Testis (tissue), 3 donors: Measurements from ENCODE around the gene SERGEF. TPM values are rescaled to one million over a fixed set of nuclear protein-coding genes. Genes with fewer than 3 reads are reported as not detected.

Source experiments
- DNase-seq: peaks from one replicate; pipeline ENCODE4 v3.0.0-alpha.2; 2019
- H3K27ac ChIP-seq, 2 donors: fragments of 200-600 bp; sonication (generic); one replicate each; pipeline ENCODE4 v1.5.1; 2019
- H3K27me3 ChIP-seq: fragments of 200-600 bp; sonication (generic); one replicate; pipeline ENCODE4 v1.5.1; 2019
- H3K36me3 ChIP-seq: fragments of 200-600 bp; sonication (generic); one replicate; pipeline ENCODE4 v1.5.1; 2017; ENCODE audit warnings: low read depth; ENCODE audit errors: missing control alignments
- H3K4me1 ChIP-seq: fragments of 200-600 bp; sonication (generic); one replicate; pipeline ENCODE4 v1.5.1; 2019
- H3K4me3 ChIP-seq, 2 donors: fragments of 200-600 bp; sonication (generic); one replicate each; pipeline ENCODE4 v1.5.1; 2017 to 2019
- H3K9me3 ChIP-seq: fragments of 200-600 bp; sonication (generic); one replicate; pipeline ENCODE4 v1.5.1; 2017
- CTCF ChIP-seq, 3 experiments: fragments of 450-650 bp in 2 of 3; fragments of 200-600 bp in 1 of 3; sonication (generic) in 1 of 3; IDR thresholded peaks; one replicate each; pipeline ENCODE4 v1.5.1; 2016 to 2019; ENCODE audit warnings: antibody characterized with exemption in 3 of 3, mild to moderate bottlenecking in 2 of 3, moderate library complexity in 1 of 3
- POLR2A ChIP-seq: fragments of 450-650 bp; IDR thresholded peaks from one replicate; pipeline ENCODE4 v1.6.1; 2017; ENCODE audit warnings: antibody characterized with exemption, mild to moderate bottlenecking, moderate library complexity
- WGBS, 2 donors: methylation state at CpG; one replicate each; pipeline ENCODE4 v1.1.5; 2018; 5-methylcytosine and 5-hydroxymethylcytosine counted together
- intact Hi-C: fragments of 100-400 bp; cut with DNase I; formaldehyde crosslinking; loops from one replicate; pipeline ENCODE4 v1.15.1; 2023; ENCODE audit warnings: low total_unique reads
- polyA plus RNA-seq: library from polyadenylated mRNA; stranded (reverse); fragments of 350-450 nt; fragmentation: Illumina TruSeq; extraction: RNeasy Lipid Tissue Mini Kit (QIAGEN cat#74804); gene quantifications from one replicate; pipeline ENCODE4 v1.2.3, GENCODE V29; 2014; ENCODE audit warnings: low read depth, low replicate concordance; ENCODE audit not compliant: insufficient read depth
- total RNA-seq, 2 donors: library from RNA; depleted of rRNA; stranded (reverse); fragments of >200 nt; gene quantifications; one replicate each; pipeline ENCODE4 v1.2.3, GENCODE V29; 2016

The SERGEF gene
- total and polyA plus RNA-seq, 3 donors from 2014 or later = 12.5 to 37.5 (median 23.1) TPM

DNA sequence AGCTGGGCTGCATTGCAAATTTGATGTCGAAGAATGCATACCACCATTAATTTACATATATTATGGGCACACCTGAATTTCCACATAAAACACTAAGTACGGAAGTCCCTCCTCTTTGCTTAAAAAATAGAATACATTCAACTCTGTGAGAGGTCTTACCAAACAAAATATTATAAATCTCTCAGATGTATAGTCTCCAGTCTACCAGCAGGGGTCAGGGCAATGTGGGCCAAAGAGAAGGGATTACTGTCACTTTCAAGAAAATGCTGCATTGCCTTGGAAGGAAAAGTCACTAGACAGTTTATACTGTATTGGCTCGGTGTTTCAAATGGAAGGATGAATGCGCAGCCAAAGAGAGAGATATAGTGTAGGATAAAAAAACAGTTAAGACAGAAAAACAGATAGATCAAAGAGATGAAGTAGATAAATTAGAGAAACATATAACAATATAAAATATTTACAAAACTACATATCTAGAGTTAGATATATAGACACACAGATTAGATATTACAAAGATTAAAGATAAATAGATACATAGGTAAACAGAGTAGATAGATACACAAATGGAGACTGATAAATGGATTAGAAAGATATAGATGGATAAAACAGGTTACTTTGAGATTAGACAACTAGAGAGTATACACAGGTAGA, 20.9 kb downstream of the SERGEF start:
- no peaks in the 10 kb centered on the region for H3K27me3 ChIP-seq
- peak; percentile 62 to 81 (median 79) for TF ChIP-seq CTCF (IDR thresholded peaks at IDR 0.05)
- no peak for TF ChIP-seq POLR2A
- H3K4me1 ChIP-seq = no peaks in the 10 kb centered on the region
- DNase-seq = peak; percentile 36
- H3K9me3 ChIP-seq = no peaks in the 10 kb centered on the region
- no peaks in the 10 kb centered on the region for H3K36me3 ChIP-seq
- WGBS, 2 donors = 61 to 74% methylated on average over 4 of the region's 4 CpGs
- H3K4me3 ChIP-seq = no peak overlapping the region
- H3K27ac ChIP-seq = no peak overlapping the region
- intact Hi-C loops = no loop called here

GRCh38 chr11:17989306-17989705, 23.5 kb downstream of the SERGEF start:
- Histone ChIP-seq H3K27ac (no peak overlapping the region), H3K27me3 (no peaks in the 10 kb centered on the region), H3K4me1 (no peaks in the 10 kb centered on the region), H3K9me3 (no peaks in the 10 kb centered on the region), H3K36me3 (no peaks in the 10 kb centered on the region), H3K4me3 (no peak overlapping the region)
- no peak for TF ChIP-seq POLR2A
- no peak for TF ChIP-seq CTCF (IDR thresholded peaks at IDR 0.05)
- WGBS, 2 donors = 96 to 100% methylated on average over 1 of the region's 1 CpG
- intact Hi-C loops = no loop called here
- DNase-seq = no peak

GRCh38 chr11:17988465-17988864, 24.4 kb downstream of the SERGEF start:
- 83% methylated on average over 1 of the region's 1 CpG; no CpG with 5 or more reads in 1 of the 2 donors for WGBS, 2 donors

DNA sequence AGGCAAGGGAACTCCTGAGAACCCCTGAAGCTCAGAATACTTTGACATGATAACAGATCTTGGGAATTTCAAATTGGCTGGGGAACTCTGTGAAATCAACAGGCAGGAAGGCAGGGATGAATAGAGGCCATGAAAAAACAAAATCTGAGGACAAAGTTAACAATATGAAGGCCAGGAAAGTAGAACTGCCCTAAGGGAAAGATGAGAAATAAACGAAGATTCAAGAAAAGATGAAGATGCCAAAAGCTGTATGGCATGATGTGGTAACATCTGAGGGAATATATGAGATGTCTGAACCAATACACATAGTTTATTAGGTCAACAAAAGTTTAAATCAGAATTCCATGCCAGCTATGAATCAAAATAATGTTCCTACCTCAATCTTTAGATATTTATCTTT, 25.0 kb downstream of the SERGEF start:
- no peak for TF ChIP-seq CTCF (IDR thresholded peaks at IDR 0.05)
- TF ChIP-seq POLR2A = no peak
- H3K4me3 ChIP-seq = no peak overlapping the region
- DNase-seq = no peak
- no peaks in the 10 kb centered on the region for H3K4me1 ChIP-seq
- intact Hi-C loops = no loop called here
- 89 to 94% methylated on average over 1 of the region's 1 CpG for WGBS, 2 donors
- no peaks in the 10 kb centered on the region for H3K27me3 ChIP-seq
- no peak overlapping the region for H3K27ac ChIP-seq
- H3K36me3 ChIP-seq = no peaks in the 10 kb centered on the region
- H3K9me3 ChIP-seq = no peaks in the 10 kb centered on the region

More at GRCh38 chr11:17988465-17988864, 24.4 kb downstream of the SERGEF start:
- TF ChIP-seq CTCF (IDR thresholded peaks at IDR 0.05) = no peak
- TF ChIP-seq POLR2A = no peak
- DNase-seq = no peak
- Histone ChIP-seq H3K4me1 (no peaks in the 10 kb centered on the region), H3K9me3 (no peaks in the 10 kb centered on the region), H3K27me3 (no peaks in the 10 kb centered on the region), H3K27ac (no peak overlapping the region), H3K36me3 (no peaks in the 10 kb centered on the region), H3K4me3 (no peak overlapping the region)
- intact Hi-C loops = no loop called here

DNA sequence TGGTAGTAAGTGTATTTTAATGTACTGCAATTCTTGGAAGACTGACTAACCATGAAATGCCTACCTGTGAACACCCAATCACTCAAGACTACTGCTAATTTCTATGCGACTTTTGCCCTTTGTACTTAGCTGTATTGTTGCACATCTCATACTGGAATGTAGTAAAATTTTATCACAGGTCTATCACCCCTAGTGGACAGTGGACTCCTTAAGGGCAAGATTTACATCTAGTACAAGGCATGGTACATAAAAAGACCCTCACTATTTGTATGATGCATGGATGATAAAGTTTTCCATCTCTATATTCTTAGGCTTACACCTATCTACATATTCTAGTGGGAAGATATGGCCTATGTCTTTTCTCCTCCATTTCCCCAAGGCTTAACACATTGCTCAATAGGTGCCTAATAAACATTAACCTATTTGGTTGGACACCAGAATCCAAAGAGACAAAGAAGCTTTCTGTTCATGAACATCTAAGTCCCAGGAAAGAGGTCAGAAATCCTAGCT, 26.1 kb downstream of the SERGEF start:
- no peaks in the 10 kb centered on the region for H3K9me3 ChIP-seq
- H3K27ac ChIP-seq = no peak overlapping the region
- intact Hi-C loops = no loop called here
- H3K27me3 ChIP-seq = no peaks in the 10 kb centered on the region
- no peak for DNase-seq
- H3K4me3 ChIP-seq = no peak overlapping the region
- no peaks in the 10 kb centered on the region for H3K36me3 ChIP-seq
- TF ChIP-seq CTCF (IDR thresholded peaks at IDR 0.05) = no peak
- no peak for TF ChIP-seq POLR2A
- H3K4me1 ChIP-seq = no peaks in the 10 kb centered on the region
- 83 to 89% methylated on average over 1 of the region's 1 CpG for WGBS, 2 donors
